Activated T-helper 1 cell treated with anti-CD3 and anti-CD28 coated beads, Interleukin-12 subunit alpha, Interleukin-12 subunit beta, Interleukin-2, Interleukin-4 antibody, amounts not matched to agents 30 ng/mL and 10 ng/mL and 1 ng/mL, durations not matched to agents 14 hours and 24 hours and 36 hours (primary cell): Measurements from ENCODE around the gene METTL26. TPM values are rescaled to one million over a fixed set of nuclear protein-coding genes. Genes with fewer than 3 reads are reported as not detected.

ENCODE experiments used
- DNase-seq: peaks from one replicate; pipeline ENCODE4 v3.0.0; 2021; ENCODE audit warnings: low spot score
- H3K27ac Mint-ChIP-seq: one replicate; pipeline ENCODE4 v1.8.0; 2021; ENCODE audit warnings: mild to moderate bottlenecking, mixed read lengths
- H3K27me3 Mint-ChIP-seq: one replicate; pipeline ENCODE4 v1.8.0; 2022; ENCODE audit warnings: mild to moderate bottlenecking, moderate library complexity, mixed read lengths; ENCODE audit not compliant: insufficient read depth
- H3K36me3 Mint-ChIP-seq: one replicate; pipeline ENCODE4 v1.8.0; 2021; ENCODE audit warnings: low read depth, mixed read lengths
- H3K4me1 Mint-ChIP-seq: one replicate; pipeline ENCODE4 v1.8.0; 2021; ENCODE audit warnings: low read depth, mixed read lengths
- H3K4me3 Mint-ChIP-seq: one replicate; pipeline ENCODE4 v1.8.0; 2021; ENCODE audit warnings: mild to moderate bottlenecking, moderate library complexity, mixed read lengths
- H3K9me3 Mint-ChIP-seq: one replicate; pipeline ENCODE4 v1.8.0; 2021; ENCODE audit warnings: mixed read lengths
- intact Hi-C: fragments of 100-400 bp; cut with micrococcal nuclease; formaldehyde crosslinking; loops from one replicate; pipeline ENCODE4 v1.15.1; 2024
- total RNA-seq: library from RNA; stranded (reverse); gene quantifications from 2 replicates; pipeline ENCODE4 v1.2.3, GENCODE V29; 2022

The METTL26 gene
- total RNA-seq, 1 donor from 2014 or later: 147 TPM

DNA sequence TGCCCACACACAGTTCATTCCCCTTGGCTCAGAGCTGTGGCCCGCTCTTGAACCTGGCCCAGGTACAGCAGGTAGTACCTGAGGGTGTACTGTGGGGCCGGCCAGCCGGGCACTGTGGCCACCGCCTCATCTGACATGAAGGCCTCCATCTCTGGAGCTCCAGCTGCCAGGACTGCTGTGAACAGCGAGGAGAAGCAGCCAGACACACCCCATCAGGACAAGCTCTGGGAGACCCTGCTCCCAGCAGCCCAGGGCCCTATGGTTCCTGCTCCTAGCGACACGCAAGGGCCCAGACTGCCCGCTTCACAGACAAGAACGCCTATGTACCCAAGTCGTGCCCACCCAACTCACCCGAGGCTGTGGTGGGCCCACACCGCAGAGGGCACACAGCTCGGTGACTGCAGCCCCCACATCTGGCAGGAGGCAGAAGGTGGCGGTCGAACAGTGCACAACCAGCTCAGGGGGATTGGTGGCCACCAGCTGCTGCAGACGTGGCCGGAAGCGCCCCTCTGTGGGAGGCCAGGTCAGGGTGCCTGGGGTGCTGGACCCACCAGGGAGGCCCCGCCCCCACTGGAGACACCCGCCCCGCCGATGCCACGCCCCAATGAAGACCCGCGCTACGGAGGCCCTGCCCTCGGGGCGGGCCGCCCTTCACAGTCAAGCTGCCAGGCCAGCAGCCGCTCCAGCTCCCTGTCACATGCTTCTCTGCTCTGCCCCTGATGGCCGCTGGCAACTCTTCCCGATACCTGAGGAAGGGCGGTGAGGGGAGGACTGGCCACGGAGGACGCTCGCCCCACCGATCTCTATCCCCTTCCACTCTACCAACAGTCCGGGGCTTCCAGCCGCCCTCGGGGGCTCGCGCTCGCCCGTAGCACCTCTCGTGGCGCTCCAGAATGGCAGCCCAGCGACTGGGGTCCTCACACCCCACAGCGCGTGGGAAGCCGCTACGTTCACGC, 43.0 kb upstream of the METTL26 start:
- DNase-seq: peak; percentile 40
- intact Hi-C loops: loop anchor here (1.0 kb wide), 4 partner anchors 19 to 90 kb away; partner anchors contain the start of genes METTL26 and WDR90

DNA sequence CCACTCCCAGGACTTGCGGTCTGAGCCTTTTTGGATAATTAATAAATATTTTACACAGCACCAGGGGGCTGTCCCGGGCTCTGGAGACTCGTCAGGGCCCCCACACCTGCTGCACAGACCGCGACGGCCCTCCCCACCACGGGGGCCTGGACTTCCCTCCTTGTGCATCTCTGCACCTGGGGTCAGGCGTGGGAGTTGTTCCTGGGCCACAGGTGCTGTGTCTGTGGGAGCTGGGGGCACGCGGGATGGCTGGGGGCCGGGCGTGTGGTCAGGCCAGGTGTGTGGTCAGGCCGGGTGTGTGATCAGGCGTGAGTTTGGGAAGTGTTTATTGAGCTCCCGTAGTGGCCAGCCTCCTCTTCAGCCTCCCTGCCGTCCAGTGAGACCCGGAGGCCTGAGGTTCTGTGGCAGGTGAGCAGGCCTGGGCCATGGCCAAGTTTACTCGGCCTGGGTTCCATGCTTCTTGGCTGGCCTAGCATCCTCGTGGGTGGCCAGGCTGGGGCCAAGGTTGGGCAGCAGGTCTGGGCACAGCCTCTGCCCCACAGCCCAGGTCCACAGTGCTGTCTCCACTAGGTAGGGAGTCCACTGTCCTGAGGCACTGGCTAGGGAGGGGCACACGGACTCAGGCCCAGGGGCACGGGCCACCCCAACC, 42.2 kb upstream of the METTL26 start:
- intact Hi-C loops: no loop called here
- Mint-ChIP-seq H3K9me3 (no peaks in the 10 kb centered on the region), H3K27ac (no peak overlapping the region), H3K36me3 (peaks cover 12% of the 10 kb centered on the region), H3K4me1 (peaks cover 5% of the 10 kb centered on the region), H3K27me3 (peaks cover 7% of the 10 kb centered on the region), H3K4me3 (no peak overlapping the region)
- DNase-seq: no peak

More for the DNA sequence above, 43.0 kb upstream of the METTL26 start:
- Mint-ChIP-seq H3K27ac (peak overlapping the region; percentile 58), H3K9me3 (no peaks in the 10 kb centered on the region), H3K27me3 (peaks cover 7% of the 10 kb centered on the region), H3K36me3 (peaks cover 12% of the 10 kb centered on the region), H3K4me3 (peak overlapping the region; percentile 79), H3K4me1 (peaks cover 5% of the 10 kb centered on the region)

DNA sequence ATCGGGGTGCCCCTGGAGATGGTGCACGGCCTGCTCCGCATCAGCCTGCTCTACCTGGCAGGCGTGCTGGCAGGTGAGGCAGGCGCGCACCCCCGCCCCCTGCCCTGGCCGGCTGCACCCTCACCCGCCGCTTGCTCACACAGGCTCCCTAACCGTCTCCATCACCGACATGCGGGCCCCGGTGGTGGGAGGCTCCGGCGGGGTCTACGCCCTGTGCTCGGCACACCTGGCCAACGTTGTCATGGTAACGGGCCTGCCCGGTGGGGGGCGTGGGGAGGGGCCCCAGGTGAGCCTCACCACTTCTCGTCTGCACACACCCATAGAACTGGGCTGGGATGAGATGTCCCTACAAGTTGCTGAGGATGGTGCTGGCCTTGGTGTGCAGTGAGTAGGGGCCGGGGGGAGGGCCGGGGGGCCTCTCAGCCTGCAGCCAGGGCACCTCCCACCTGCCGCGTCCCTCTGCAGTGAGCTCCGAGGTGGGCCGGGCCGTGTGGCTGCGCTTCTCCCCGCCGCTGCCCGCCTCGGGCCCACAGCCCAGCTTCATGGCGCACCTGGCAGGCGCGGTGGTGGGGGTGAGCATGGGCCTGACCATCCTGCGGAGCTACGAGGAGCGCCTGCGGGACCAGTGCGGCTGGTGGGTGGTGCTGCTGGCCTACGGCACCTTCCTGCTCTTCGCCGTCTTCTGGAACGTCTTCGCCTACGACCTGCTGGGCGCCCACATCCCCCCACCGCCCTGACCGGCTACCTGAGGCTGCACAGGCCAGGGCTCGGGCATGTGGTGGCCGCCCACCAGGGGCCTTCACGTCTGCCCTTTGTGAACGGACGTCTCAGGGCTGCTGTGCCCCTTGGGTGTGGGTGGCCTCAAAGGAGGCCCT, 41.4 kb upstream of the METTL26 start:
- no peaks in the 10 kb centered on the region for H3K9me3 Mint-ChIP-seq
- peaks cover 7% of the 10 kb centered on the region for H3K27me3 Mint-ChIP-seq
- H3K36me3 Mint-ChIP-seq: peaks cover 17% of the 10 kb centered on the region
- H3K4me1 Mint-ChIP-seq: peaks cover 3% of the 10 kb centered on the region
- no peak for DNase-seq
- intact Hi-C loops: no loop called here
- no peak overlapping the region for H3K27ac Mint-ChIP-seq
- no peak overlapping the region for H3K4me3 Mint-ChIP-seq

DNA sequence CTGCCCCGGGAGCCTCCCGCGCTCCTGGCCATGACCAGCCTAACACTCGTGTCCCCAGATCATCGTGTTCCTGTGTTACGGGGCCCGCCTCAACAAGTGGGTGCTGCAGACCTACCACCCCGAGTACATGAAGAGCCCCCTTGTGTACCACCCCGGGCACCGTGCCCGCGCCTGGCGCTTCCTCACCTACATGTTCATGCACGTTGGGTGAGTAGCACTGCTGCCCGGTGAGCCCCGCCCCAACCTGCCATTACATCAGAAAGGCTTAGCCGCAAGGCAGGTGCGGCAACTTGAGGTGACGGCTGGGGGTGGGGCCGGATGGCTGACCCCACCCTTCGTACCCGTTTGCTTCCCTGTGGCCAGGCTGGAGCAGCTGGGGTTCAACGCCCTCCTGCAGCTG, 40.8 kb upstream of the METTL26 start:
- Mint-ChIP-seq H3K36me3 (peaks cover 12% of the 10 kb centered on the region), H3K27ac (no peak overlapping the region), H3K27me3 (peaks cover 7% of the 10 kb centered on the region), H3K9me3 (no peaks in the 10 kb centered on the region), H3K4me1 (no peaks in the 10 kb centered on the region), H3K4me3 (no peak overlapping the region)
- intact Hi-C loops: no loop called here
- DNase-seq: no peak

DNA sequence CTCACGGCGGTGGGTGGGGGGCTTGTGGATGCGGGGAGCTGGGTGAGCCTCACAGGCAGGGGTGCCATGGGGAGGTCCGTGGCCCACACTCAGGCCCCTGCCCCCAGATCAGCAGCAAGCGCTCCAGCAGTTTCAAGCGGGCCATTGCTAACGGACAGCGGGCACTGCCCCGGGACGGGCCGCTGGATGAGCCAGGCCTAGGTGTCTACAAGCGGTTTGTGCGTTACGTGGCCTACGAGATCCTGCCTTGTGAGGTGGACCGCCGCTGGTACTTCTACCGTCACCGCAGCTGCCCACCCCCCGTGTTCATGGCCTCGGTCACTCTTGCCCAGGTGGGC, 40.4 kb upstream of the METTL26 start:
- Mint-ChIP-seq H3K27me3 (peaks cover 7% of the 10 kb centered on the region), H3K4me1 (no peaks in the 10 kb centered on the region), H3K27ac (no peak overlapping the region), H3K36me3 (peaks cover 8% of the 10 kb centered on the region), H3K9me3 (no peaks in the 10 kb centered on the region), H3K4me3 (no peak overlapping the region)
- intact Hi-C loops: no loop called here
- DNase-seq: no peak

DNA sequence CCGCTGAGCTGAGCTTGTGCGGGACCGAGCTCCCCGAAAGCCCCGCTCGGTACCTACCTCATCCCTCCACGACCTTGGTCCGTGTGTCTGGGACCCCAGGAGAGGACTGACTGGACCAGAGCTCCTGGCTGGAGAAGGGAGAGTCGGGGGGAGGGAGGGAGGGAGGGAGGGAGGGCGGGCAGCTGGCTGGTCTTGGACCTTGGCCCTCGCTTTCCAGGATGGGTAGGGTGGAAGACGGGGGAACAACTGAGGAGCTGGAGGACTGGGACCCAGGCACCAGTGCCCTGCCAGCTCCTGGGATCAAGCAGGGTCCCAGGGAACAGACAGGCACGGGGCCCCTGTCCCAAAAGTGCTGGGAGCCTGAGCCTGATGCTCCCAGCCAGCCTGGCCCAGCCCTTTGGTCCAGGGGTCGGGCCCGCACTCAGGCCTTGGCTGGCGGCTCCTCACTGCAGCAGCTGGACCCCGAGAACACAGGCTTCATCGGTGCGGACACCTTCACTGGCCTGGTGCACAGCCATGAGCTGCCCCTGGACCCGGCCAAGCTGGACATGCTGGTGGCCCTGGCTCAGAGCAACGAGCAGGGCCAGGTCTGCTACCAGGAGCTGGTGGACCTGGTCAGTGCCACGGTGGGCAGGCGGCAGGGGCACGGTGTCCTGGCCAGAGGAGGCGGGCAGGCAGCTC, 39.9 kb upstream of the METTL26 start:
- H3K4me3 Mint-ChIP-seq: no peak overlapping the region
- peaks cover 6% of the 10 kb centered on the region for H3K36me3 Mint-ChIP-seq
- peaks cover 7% of the 10 kb centered on the region for H3K27me3 Mint-ChIP-seq
- intact Hi-C loops: no loop called here
- no peaks in the 10 kb centered on the region for H3K4me1 Mint-ChIP-seq
- no peak overlapping the region for H3K27ac Mint-ChIP-seq
- DNase-seq: no peak
- no peaks in the 10 kb centered on the region for H3K9me3 Mint-ChIP-seq

DNA sequence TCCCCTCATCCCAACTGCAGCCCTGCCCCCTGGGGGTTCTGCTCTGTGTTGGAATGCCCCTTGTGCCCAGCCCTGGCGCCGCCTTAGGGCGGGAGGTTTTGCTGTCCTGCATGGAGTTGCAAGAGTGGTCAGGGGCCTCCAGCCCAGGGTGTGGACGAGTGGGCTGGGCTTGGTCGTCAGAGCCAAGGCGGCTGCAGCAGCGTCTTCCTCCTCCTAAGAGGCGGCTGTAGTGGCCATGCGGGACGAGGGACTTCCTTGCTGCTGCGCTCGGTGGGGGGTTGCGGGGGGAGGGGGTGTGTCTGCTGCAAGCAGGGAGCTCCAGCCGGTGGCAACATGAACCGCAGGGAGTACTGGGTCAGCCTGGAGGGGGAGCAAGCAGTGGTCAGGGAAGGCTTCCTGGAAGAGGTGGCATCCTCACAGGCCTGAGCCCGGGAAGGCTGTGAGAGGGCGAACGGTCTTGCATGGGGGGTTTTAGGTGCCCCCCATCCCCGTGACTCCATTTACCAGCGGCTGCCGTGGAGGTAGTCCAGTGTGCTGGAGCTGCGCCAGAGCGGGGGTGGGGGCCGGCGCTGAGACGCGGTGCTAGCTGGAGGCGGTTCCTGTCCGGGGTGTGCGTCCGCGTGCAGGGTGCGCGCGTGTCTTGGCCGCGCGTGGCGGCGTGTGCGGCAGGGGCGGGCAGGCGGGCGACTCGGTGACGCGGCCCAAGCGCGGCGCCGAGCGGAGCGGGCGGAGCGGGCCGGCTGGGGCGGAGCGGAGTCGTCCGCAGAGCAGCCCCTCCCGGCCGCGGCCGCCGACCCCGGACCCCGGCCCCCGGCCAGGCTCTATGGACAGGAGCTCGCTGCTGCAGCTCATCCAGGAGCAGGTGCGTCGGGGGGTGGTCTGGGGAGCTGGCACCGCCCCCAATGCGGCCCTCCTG, 39.1 kb upstream of the METTL26 start, which contains the start of gene RHBDL1:
Gene RHBDL1, plus strand, starts transcription at position 704 of the 916 bp plus-strand sequence. Its CDS starts 120 bp downstream, at position 824.
- Mint-ChIP-seq H3K27ac (no peak within 1 kb of the TSS), H3K9me3 (no peaks in the 10 kb centered on the region), H3K4me3 (no peak within 1 kb of the TSS), H3K36me3 (peaks cover 7% of the 10 kb centered on the region), H3K4me1 (no peaks in the 10 kb centered on the region), H3K27me3 (peaks cover 7% of the 10 kb centered on the region)
- intact Hi-C loops: no loop called here
- DNase-seq: no peak

DNA sequence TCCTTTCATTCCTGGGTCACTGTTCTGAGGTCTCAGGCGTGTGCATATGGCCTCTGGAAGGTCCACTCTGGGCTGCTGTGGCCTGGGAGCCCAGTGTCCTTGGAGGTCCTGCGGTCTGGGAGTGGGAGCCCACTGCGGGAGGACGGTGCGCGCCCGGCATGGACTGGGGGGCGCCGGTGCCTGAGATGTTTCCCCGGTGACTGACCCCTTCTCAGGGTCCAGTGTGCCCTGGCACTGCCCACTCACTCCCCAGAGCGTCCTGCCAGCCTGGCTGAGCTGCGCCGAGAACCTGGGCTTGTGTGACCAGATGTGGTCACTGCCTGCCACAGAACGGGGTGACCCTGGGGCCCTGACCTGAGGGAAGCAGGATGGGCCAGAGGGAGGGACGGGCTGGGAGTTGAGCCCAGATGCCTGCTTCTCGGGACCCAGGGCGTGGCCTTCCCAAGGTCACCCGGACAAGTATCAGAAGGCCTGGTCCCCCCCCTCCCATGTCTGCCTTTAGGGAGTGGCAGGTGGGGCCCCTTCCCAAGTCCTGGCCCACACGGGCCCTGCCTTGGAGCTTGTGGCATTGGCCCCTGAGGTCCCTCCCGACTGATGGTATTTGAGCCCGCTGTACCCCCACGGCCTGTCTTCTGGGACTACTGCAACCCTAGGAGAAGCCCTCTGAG, 38.2 kb upstream of the METTL26 start:
- intact Hi-C loops: no loop called here
- no peaks in the 10 kb centered on the region for H3K9me3 Mint-ChIP-seq
- H3K4me1 Mint-ChIP-seq: no peaks in the 10 kb centered on the region
- H3K27ac Mint-ChIP-seq: no peak overlapping the region
- H3K27me3 Mint-ChIP-seq: peaks cover 7% of the 10 kb centered on the region
- peaks cover 11% of the 10 kb centered on the region for H3K36me3 Mint-ChIP-seq
- no peak overlapping the region for H3K4me3 Mint-ChIP-seq
- no peak for DNase-seq

DNA sequence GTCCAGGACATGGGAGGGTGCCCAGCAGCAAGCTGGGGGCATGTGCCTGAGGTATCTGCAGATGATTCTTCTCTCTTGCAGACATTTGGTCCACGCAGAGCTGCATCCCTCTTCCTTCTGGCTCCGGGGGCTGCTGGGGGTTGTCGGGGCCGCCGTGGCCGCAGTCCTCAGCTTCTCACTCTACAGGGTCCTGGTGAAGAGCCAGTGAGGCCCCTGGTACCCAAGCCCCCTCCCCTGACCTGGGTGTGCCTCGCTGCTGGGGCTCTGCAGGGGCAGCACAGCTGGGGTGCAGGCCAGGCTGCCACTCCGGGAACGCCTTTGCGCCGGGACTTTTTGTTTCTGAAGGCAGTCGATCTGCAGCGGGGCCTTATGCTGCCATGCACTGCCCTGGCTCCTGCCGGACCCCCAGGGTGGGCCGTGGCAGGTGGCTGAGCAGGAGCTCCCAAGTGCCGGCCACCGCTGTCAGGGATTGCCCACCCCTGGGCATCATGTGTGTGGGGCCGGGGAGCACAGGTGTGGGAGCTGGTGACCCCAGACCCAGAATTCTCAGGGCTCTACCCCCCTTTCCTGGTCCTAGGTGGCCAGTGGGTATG, 37.4 kb upstream of the METTL26 start:
- intact Hi-C loops: no loop called here
- peaks cover 11% of the 10 kb centered on the region for H3K36me3 Mint-ChIP-seq
- no peak for DNase-seq
- H3K9me3 Mint-ChIP-seq: no peaks in the 10 kb centered on the region
- H3K4me3 Mint-ChIP-seq: no peak overlapping the region
- no peak overlapping the region for H3K27ac Mint-ChIP-seq
- H3K4me1 Mint-ChIP-seq: no peaks in the 10 kb centered on the region
- H3K27me3 Mint-ChIP-seq: peaks cover 7% of the 10 kb centered on the region

DNA sequence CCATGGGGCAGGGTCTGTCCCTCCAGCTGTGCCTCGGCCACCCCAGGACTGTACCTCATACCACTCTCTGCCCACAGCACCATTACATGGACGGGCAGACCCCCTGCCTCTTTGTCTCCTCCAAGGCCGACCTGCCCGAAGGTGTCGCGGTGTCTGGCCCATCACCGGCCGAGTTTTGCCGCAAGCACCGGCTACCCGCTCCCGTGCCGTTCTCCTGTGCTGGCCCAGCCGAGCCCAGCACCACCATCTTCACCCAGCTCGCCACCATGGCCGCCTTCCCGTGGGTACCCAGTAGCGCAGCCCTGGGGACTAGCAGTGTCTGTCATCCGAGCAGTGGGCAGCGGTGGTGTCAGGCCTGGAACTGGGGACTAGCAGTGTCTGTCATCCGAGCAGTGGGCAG, 36.7 kb upstream of the METTL26 start:
- peaks cover 7% of the 10 kb centered on the region for H3K27me3 Mint-ChIP-seq
- no peaks in the 10 kb centered on the region for H3K9me3 Mint-ChIP-seq
- no peak overlapping the region for H3K4me3 Mint-ChIP-seq

DNA sequence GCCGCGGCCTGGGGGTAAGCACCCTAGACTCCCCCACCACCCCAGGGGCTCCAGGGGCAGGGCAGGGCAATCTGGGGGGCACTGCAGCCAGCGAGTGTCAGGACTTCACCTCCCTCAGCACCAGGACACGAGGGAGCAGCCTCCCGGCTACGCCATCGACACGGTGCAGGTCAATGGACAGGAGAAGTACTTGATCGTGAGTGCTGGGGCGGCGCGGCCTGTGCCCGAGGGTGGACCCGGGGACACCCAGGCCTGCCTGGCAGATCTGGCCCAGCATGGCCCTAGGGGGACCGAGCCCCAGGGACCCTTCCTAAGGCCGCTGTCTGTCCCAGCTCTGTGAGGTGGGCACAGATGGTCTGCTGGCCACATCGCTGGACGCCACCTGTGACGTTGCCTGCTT, 36.3 kb upstream of the METTL26 start:
- Mint-ChIP-seq H3K4me1 (peaks cover 4% of the 10 kb centered on the region), H3K9me3 (no peaks in the 10 kb centered on the region), H3K27me3 (peaks cover 7% of the 10 kb centered on the region), H3K27ac (no peak overlapping the region), H3K36me3 (peaks cover 11% of the 10 kb centered on the region), H3K4me3 (no peak overlapping the region)
- DNase-seq: no peak
- intact Hi-C loops: no loop called here

More for the DNA sequence above, 36.7 kb upstream of the METTL26 start:
- DNase-seq: no peak
- Mint-ChIP-seq H3K27ac (no peak overlapping the region), H3K36me3 (peaks cover 11% of the 10 kb centered on the region), H3K4me1 (no peaks in the 10 kb centered on the region)
- intact Hi-C loops: no loop called here
